Neural progenitor cell (in vitro differentiated cells): Measurements from ENCODE around the gene PC. TPM values are rescaled to one million over a fixed set of nuclear protein-coding genes. Genes with fewer than 3 reads are reported as not detected.

Experiments
- DNase-seq: peaks from one replicate; pipeline ENCODE4 v3.0.0-alpha.2; 2016; ENCODE audit warnings: low spot score
- H2AFZ ChIP-seq: fragments of 200-600 bp; sonication (generic); replicated peaks from 2 replicates; pipeline ENCODE4 v1.6.1; 2016; ENCODE audit warnings: antibody characterized with exemption
- H3F3A ChIP-seq: fragments of 200-600 bp; sonication (generic); 2 replicates; pipeline ENCODE4 v1.6.1; 2016; ENCODE audit warnings: antibody characterized with exemption, low read depth
- H3K27ac ChIP-seq: fragments of 200-600 bp; sonication (generic); 2 replicates; pipeline ENCODE4 v1.5.1; 2016; ENCODE audit warnings: mild to moderate bottlenecking
- H3K27me3 ChIP-seq: fragments of 200-600 bp; sonication (generic); 2 replicates; pipeline ENCODE4 v1.6.1; 2016; ENCODE audit warnings: mild to moderate bottlenecking, moderate library complexity
- H3K36me3 ChIP-seq: fragments of 200-600 bp; sonication (generic); 2 replicates; pipeline ENCODE4 v1.5.1; 2016
- H3K4me1 ChIP-seq: fragments of 200-600 bp; sonication (generic); 2 replicates; pipeline ENCODE4 v1.6.1; 2016; ENCODE audit warnings: mixed run types
- H3K4me2 ChIP-seq: fragments of 200-600 bp; sonication (generic); 2 replicates; pipeline ENCODE4 v1.6.1; 2016
- H3K4me3 ChIP-seq: fragments of 200-600 bp; sonication (generic); 2 replicates; pipeline ENCODE4 v1.5.1; 2016
- H3K79me2 ChIP-seq: fragments of 200-600 bp; sonication (generic); 2 replicates; pipeline ENCODE4 v1.6.1; 2016; ENCODE audit warnings: low read depth
- H3K9ac ChIP-seq: fragments of 200-600 bp; sonication (generic); 2 replicates; pipeline ENCODE4 v1.6.1; 2016
- H3K9me3 ChIP-seq: fragments of 200-600 bp; sonication (generic); 2 replicates; pipeline ENCODE4 v1.5.1; 2016; ENCODE audit warnings: low read depth
- H4K20me1 ChIP-seq: fragments of 200-600 bp; sonication (generic); 2 replicates; pipeline ENCODE4 v1.6.1; 2016; ENCODE audit warnings: low read depth
- H3K27ac Mint-ChIP-seq: 3 replicates; pipeline ENCODE4 v1.8.0; 2021; ENCODE audit warnings: mixed read lengths
- H3K27me3 Mint-ChIP-seq: 2 replicates; pipeline ENCODE4 v1.8.0; 2022; ENCODE audit warnings: low read depth, mild to moderate bottlenecking, inconsistent platforms, moderate library complexity, mixed read lengths; ENCODE audit not compliant: insufficient read depth
- H3K36me3 Mint-ChIP-seq: 3 replicates; pipeline ENCODE4 v1.8.0; 2021; ENCODE audit warnings: mixed read lengths
- H3K4me1 Mint-ChIP-seq: 3 replicates; pipeline ENCODE4 v1.8.0; 2021; ENCODE audit warnings: mixed read lengths
- H3K4me3 Mint-ChIP-seq: 3 replicates; pipeline ENCODE4 v1.8.0; 2021; ENCODE audit warnings: mild to moderate bottlenecking, moderate library complexity, mixed read lengths
- H3K9me3 Mint-ChIP-seq: 3 replicates; pipeline ENCODE4 v1.8.0; 2020; ENCODE audit warnings: mixed read lengths
- CTCF ChIP-seq: fragments of 200-600 bp; sonication (generic); IDR thresholded peaks from 2 replicates; pipeline ENCODE4 v1.5.1; 2017; ENCODE audit warnings: antibody characterized with exemption, mild to moderate bottlenecking
- EZH2 ChIP-seq: fragments of 200-600 bp; sonication (generic); IDR thresholded peaks from 2 replicates; pipeline ENCODE4 v1.6.1; 2017; ENCODE audit warnings: antibody characterized with exemption, mild to moderate bottlenecking, moderate library complexity
- EZH2phosphoT487 ChIP-seq: fragments of 200-600 bp; sonication (generic); IDR thresholded peaks from 2 replicates; pipeline ENCODE4 v1.6.1; 2017; ENCODE audit warnings: antibody characterized with exemption
- total RNA-seq: library from RNA; depleted of rRNA; stranded (reverse); fragments of >200 nt; gene quantifications from 2 replicates; pipeline ENCODE4 v1.2.3, GENCODE V29; 2015; ENCODE audit warnings: low replicate concordance

PC gene
- total RNA-seq, 1 donor from 2014 or later: 11.4 TPM

GRCh38 chr11:66879000-66879399, 79.2 kb downstream of the PC start:
- H3K36me3 ChIP-seq: no peaks in the 10 kb centered on the region
- H3K4me1 ChIP-seq: peaks cover 36% of the 10 kb centered on the region
- DNase-seq: no peak
- no peak overlapping the region for H3K4me3 ChIP-seq
- no peak overlapping the region for H3K4me2 ChIP-seq
- H3K9me3 Mint-ChIP-seq: no peaks in the 10 kb centered on the region
- TF ChIP-seq EZH2 (no peak), EZH2phosphoT487 (no peak), CTCF (no peak)
- no peak overlapping the region for H3K9ac ChIP-seq
- H3K4me3 Mint-ChIP-seq: no peak overlapping the region
- peaks cover 5% of the 10 kb centered on the region for H3K27me3 Mint-ChIP-seq
- H3K27ac ChIP-seq: no peak overlapping the region
- H3K27ac Mint-ChIP-seq: no peak overlapping the region
- peaks cover 63% of the 10 kb centered on the region for H3K4me1 Mint-ChIP-seq
- H3K79me2 ChIP-seq: no peaks in the 10 kb centered on the region
- H3K27me3 ChIP-seq: no peaks in the 10 kb centered on the region
- no peaks in the 10 kb centered on the region for H4K20me1 ChIP-seq
- no peak overlapping the region for H2AFZ ChIP-seq
- H3K36me3 Mint-ChIP-seq: no peaks in the 10 kb centered on the region
- H3K9me3 ChIP-seq: no peaks in the 10 kb centered on the region
- H3F3A ChIP-seq: peaks cover 9% of the 10 kb centered on the region

GRCh38 chr11:66878474-66878873, 79.7 kb downstream of the PC start:
- peaks cover 5% of the 10 kb centered on the region for H3K27me3 Mint-ChIP-seq
- no peak overlapping the region for H3K27ac ChIP-seq
- no peak for DNase-seq
- H3K4me1 ChIP-seq: peaks cover 36% of the 10 kb centered on the region
- no peaks in the 10 kb centered on the region for H3K79me2 ChIP-seq
- no peak overlapping the region for H3K4me3 Mint-ChIP-seq
- H3K27ac Mint-ChIP-seq: no peak overlapping the region
- no peak for TF ChIP-seq EZH2
- no peak for TF ChIP-seq CTCF
- H3K27me3 ChIP-seq: no peaks in the 10 kb centered on the region
- H3K36me3 Mint-ChIP-seq: no peaks in the 10 kb centered on the region
- H2AFZ ChIP-seq: no peak overlapping the region
- H3K9ac ChIP-seq: no peak overlapping the region
- H4K20me1 ChIP-seq: no peaks in the 10 kb centered on the region
- no peaks in the 10 kb centered on the region for H3K9me3 Mint-ChIP-seq
- peaks cover 61% of the 10 kb centered on the region for H3K4me1 Mint-ChIP-seq
- no peak overlapping the region for H3K4me2 ChIP-seq
- H3K9me3 ChIP-seq: no peaks in the 10 kb centered on the region
- H3K4me3 ChIP-seq: no peak overlapping the region
- peaks cover 9% of the 10 kb centered on the region for H3F3A ChIP-seq
- H3K36me3 ChIP-seq: no peaks in the 10 kb centered on the region

- peaks cover 6% of the 10 kb centered on the region for H3F3A ChIP-seq
- no peaks in the 10 kb centered on the region for H3K9me3 Mint-ChIP-seq
- peaks cover 33% of the 10 kb centered on the region for H3K4me1 ChIP-seq
- DNase-seq: no peak
- H3K4me2 ChIP-seq: no peak overlapping the region
- H4K20me1 ChIP-seq: no peaks in the 10 kb centered on the region
- no peak overlapping the region for H3K9ac ChIP-seq
- no peak overlapping the region for H3K27ac Mint-ChIP-seq
- peaks cover 54% of the 10 kb centered on the region for H3K4me1 Mint-ChIP-seq
- no peaks in the 10 kb centered on the region for H3K36me3 Mint-ChIP-seq
- H3K9me3 ChIP-seq: no peaks in the 10 kb centered on the region
- H3K27me3 Mint-ChIP-seq: peaks cover 5% of the 10 kb centered on the region
- no peaks in the 10 kb centered on the region for H3K27me3 ChIP-seq
- no peak overlapping the region for H3K4me3 Mint-ChIP-seq
- H3K36me3 ChIP-seq: no peaks in the 10 kb centered on the region
- no peak for TF ChIP-seq CTCF
- no peak for TF ChIP-seq EZH2phosphoT487
- no peak for TF ChIP-seq EZH2
- no peak overlapping the region for H3K4me3 ChIP-seq
- no peak overlapping the region for H2AFZ ChIP-seq
- H3K79me2 ChIP-seq: no peaks in the 10 kb centered on the region
- H3K27ac ChIP-seq: no peak overlapping the region
Observed at GRCh38 chr11:66877588-66878385, 80.4 kb downstream of the PC start.
